Gastrocnemius medialis (tissue), 4 donors: ENCODE data around the gene ASB1.

Experiments
- POLR2A ChIP-seq, 2 donors: fragments of 450-650 bp; IDR thresholded peaks; one replicate each; pipeline ENCODE4 v1.6.1; 2017; ENCODE audit warnings: antibody characterized with exemption in 2 of 2, mild to moderate bottlenecking in 2 of 2, moderate library complexity in 2 of 2
- TF ChIP-seq, protein P1 (sequence below), 5 experiments: fragments of 450-650 bp in 3 of 5; fragments of 200-600 bp in 2 of 5; sonication (generic) in 2 of 5; IDR thresholded peaks in 4 of 5; conservative IDR thresholded peaks in 1 of 5; 1 replicate in 4 of 5; 2 replicates in 1 of 5; pipeline ENCODE4 v1.5.1; 2016 to 2019; ENCODE audit warnings: antibody characterized with exemption in 5 of 5, mild to moderate bottlenecking in 3 of 5, moderate library complexity in 3 of 5

DNA sequence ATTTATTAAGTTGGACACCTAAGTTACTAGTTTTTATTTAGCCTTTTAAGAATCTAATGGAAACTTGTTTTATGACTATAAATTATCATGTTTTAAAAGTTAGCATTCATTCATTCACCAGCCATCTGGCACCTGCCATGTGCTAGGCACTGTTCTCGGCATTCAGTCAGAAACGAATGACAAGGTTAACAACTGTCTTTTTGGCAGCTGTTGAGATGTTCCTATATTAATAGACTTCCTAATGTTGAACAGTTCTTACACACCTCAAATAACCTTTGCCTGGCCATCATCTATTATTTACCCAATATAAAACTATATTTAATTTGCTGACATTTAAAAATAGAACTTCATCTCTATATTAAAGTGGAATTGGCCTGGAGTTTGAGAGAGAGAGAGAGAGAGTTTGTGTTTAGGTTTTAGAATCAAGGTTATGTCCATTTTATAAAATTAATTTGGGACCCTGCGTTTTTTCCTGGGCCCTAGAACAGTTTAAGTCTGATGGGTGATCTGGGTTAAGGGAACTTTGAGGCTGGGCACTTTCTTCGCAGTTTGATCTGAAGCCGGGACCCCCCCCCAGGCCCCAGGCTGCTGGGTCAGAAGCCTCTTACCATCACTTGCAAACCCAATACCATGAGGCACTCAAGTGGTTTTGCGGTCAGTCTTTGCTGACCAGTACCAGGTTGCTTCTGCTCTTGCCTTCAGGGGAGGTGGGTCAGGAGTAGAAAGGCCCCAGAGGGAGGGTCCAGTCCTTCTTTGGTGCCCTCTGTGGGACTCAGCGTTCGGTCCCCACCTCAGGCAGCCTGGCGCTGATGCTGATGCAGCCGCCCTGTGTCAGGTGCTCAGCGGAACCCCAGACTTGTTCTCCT, 48.3 kb upstream of the ASB1 start:
- TF ChIP-seq, protein P1, sequence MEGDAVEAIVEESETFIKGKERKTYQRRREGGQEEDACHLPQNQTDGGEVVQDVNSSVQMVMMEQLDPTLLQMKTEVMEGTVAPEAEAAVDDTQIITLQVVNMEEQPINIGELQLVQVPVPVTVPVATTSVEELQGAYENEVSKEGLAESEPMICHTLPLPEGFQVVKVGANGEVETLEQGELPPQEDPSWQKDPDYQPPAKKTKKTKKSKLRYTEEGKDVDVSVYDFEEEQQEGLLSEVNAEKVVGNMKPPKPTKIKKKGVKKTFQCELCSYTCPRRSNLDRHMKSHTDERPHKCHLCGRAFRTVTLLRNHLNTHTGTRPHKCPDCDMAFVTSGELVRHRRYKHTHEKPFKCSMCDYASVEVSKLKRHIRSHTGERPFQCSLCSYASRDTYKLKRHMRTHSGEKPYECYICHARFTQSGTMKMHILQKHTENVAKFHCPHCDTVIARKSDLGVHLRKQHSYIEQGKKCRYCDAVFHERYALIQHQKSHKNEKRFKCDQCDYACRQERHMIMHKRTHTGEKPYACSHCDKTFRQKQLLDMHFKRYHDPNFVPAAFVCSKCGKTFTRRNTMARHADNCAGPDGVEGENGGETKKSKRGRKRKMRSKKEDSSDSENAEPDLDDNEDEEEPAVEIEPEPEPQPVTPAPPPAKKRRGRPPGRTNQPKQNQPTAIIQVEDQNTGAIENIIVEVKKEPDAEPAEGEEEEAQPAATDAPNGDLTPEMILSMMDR (IDR thresholded peaks at IDR 0.05 in 4 of 5, conservative IDR thresholded peaks at IDR 0.05 in 1 of 5), result no peak
- no peak for TF ChIP-seq POLR2A (IDR thresholded peaks at IDR 0.05)
